Measurements from ENCODE around the gene FSTL1. TPM values are rescaled to one million over a fixed set of nuclear protein-coding genes. Genes with fewer than 3 reads are reported as not detected.

Gene FSTL1
- total and polyA plus RNA-seq, 2 experiments from 2014 or later = 50.8 to 258 TPM

DNA sequence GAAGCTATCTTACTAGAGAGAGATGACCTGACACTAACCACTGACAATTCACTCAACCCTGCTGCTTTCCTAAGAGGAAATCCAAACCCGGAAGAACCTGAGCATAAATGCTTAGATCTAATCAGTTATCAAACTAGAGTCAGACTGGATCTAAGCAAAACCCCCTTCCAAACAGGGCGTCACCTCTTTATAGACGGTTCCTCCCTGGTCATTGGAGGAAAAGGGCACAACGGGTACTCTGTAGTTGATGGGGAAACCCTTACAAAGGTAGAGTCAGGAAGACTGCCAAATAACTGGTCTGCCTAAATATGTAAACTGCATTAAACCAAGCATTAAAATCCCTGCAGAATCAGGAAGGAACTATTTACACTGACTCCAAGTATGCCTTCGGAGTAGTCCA is 41.3 kb upstream of the FSTL1 start:
- Histone ChIP-seq H2AFZ (peak overlapping the region; percentile 63; the same call in 1 of the 2 replicates), H4K20me1 (replicated peaks; ENCODE audit: insufficient read depth) (no peaks in the 10 kb centered on the region), H3K4me1 (ENCODE audit: insufficient read depth) (no peaks in the 10 kb centered on the region), H3K79me2 (replicated peaks; ENCODE audit: insufficient read depth) (no peaks in the 10 kb centered on the region), H3K4me3 (no peak overlapping the region), H3K4me2 (no peak overlapping the region), H3K27me3 (ENCODE audit: insufficient read depth) (no peaks in the 10 kb centered on the region), H3K27ac (ENCODE audit: low read depth) (no peak overlapping the region), H3F3A (replicated peaks; ENCODE audit: low read depth) (no peaks in the 10 kb centered on the region), H3K9me2 (ENCODE audit: insufficient read depth) (peaks cover 26% of the 10 kb centered on the region), H3K36me3 (ENCODE audit: insufficient read depth) (no peaks in the 10 kb centered on the region)
- H3K27ac Mint-ChIP-seq = no peak overlapping the region
- no peak for TF ChIP-seq JUNB (IDR thresholded peaks at IDR 0.05; ENCODE audit: unreplicated experiment)
- peaks cover 27% of the 10 kb centered on the region for H3K36me3 Mint-ChIP-seq (ENCODE audit: low read depth)
- H3K4me3 Mint-ChIP-seq = no peak overlapping the region
- H3K4me1 Mint-ChIP-seq = no peaks in the 10 kb centered on the region; the same call in 2 of the 3 replicates
- no peak for ATAC-seq
- DNase-seq (ENCODE audit: low spot score) = no peak
- H3K9me3 Mint-ChIP-seq = peaks cover 33% of the 10 kb centered on the region
- H3K27me3 Mint-ChIP-seq (ENCODE audit: insufficient read depth, low read depth, poor library complexity) = no peaks in the 10 kb centered on the region

DNA sequence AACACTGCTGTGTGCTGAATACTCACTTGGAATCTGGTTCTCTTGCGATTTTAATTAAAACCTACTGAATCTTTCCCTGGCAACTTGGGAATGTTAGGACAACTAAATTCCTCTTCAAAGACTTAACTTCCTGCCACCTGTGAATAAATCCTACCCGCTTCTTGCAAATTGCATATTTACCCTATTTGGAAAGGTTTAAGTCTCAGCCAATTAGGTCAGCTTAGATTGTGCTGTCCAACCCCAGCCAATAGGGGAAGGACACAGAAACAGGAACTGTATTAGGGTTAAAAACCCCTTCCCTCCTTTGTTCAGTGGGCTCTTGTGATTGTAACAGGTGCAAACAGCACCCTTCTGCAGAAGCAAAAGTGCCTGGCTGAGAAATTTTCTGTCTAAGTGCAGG is 38.6 kb upstream of the FSTL1 start:
- no peak overlapping the region for H3K4me2 ChIP-seq
- Mint-ChIP-seq H3K9me3 (peaks cover 11% of the 10 kb centered on the region), H3K36me3 (ENCODE audit: low read depth) (peaks cover 9% of the 10 kb centered on the region), H3K4me3 (no peak overlapping the region), H3K4me1 (no peaks in the 10 kb centered on the region), H3K27ac (no peak overlapping the region), H3K27me3 (ENCODE audit: insufficient read depth, low read depth, poor library complexity) (no peaks in the 10 kb centered on the region)
- no peaks in the 10 kb centered on the region for H3F3A ChIP-seq (replicated peaks; ENCODE audit: low read depth)
- H2AFZ ChIP-seq = no peak overlapping the region
- no peak for DNase-seq (ENCODE audit: low spot score)
- no peaks in the 10 kb centered on the region for H4K20me1 ChIP-seq (replicated peaks; ENCODE audit: insufficient read depth)
- no peak overlapping the region for H3K4me3 ChIP-seq
- no peak for TF ChIP-seq EZH2 (IDR thresholded peaks at IDR 0.05; ENCODE audit: low read depth, unreplicated experiment)
- TF ChIP-seq, protein P1, sequence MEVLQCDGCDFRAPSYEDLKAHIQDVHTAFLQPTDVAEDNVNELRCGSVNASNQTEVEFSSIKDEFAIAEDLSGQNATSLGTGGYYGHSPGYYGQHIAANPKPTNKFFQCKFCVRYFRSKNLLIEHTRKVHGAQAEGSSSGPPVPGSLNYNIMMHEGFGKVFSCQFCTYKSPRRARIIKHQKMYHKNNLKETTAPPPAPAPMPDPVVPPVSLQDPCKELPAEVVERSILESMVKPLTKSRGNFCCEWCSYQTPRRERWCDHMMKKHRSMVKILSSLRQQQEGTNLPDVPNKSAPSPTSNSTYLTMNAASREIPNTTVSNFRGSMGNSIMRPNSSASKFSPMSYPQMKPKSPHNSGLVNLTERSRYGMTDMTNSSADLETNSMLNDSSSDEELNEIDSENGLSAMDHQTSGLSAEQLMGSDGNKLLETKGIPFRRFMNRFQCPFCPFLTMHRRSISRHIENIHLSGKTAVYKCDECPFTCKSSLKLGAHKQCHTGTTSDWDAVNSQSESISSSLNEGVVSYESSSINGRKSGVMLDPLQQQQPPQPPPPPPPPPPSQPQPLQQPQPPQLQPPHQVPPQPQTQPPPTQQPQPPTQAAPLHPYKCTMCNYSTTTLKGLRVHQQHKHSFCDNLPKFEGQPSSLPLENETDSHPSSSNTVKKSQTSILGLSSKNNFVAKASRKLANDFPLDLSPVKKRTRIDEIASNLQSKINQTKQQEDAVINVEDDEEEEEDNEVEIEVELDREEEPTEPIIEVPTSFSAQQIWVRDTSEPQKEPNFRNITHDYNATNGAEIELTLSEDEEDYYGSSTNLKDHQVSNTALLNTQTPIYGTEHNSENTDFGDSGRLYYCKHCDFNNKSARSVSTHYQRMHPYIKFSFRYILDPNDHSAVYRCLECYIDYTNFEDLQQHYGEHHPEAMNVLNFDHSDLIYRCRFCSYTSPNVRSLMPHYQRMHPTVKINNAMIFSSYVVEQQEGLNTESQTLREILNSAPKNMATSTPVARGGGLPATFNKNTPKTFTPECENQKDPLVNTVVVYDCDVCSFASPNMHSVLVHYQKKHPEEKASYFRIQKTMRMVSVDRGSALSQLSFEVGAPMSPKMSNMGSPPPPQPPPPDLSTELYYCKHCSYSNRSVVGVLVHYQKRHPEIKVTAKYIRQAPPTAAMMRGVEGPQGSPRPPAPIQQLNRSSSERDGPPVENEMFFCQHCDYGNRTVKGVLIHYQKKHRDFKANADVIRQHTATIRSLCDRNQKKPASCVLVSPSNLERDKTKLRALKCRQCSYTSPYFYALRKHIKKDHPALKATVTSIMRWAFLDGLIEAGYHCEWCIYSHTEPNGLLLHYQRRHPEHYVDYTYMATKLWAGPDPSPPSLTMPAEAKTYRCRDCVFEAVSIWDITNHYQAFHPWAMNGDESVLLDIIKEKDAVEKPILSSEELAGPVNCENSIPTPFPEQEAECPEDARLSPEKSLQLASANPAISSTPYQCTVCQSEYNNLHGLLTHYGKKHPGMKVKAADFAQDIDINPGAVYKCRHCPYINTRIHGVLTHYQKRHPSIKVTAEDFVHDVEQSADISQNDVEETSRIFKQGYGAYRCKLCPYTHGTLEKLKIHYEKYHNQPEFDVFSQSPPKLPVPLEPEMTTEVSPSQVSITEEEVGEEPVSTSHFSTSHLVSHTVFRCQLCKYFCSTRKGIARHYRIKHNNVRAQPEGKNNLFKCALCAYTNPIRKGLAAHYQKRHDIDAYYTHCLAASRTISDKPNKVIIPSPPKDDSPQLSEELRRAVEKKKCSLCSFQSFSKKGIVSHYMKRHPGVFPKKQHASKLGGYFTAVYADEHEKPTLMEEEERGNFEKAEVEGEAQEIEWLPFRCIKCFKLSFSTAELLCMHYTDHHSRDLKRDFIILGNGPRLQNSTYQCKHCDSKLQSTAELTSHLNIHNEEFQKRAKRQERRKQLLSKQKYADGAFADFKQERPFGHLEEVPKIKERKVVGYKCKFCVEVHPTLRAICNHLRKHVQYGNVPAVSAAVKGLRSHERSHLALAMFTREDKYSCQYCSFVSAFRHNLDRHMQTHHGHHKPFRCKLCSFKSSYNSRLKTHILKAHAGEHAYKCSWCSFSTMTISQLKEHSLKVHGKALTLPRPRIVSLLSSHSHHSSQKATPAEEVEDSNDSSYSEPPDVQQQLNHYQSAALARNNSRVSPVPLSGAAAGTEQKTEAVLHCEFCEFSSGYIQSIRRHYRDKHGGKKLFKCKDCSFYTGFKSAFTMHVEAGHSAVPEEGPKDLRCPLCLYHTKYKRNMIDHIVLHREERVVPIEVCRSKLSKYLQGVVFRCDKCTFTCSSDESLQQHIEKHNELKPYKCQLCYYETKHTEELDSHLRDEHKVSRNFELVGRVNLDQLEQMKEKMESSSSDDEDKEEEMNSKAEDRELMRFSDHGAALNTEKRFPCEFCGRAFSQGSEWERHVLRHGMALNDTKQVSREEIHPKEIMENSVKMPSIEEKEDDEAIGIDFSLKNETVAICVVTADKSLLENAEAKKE (CRISPR knock-in tag; IDR thresholded peaks at IDR 0.05) = no peak
- no peak overlapping the region for H3K27ac ChIP-seq (ENCODE audit: low read depth)
- H3K27me3 ChIP-seq (ENCODE audit: insufficient read depth) = no peaks in the 10 kb centered on the region
- no peaks in the 10 kb centered on the region for H3K36me3 ChIP-seq (ENCODE audit: insufficient read depth)
- no peaks in the 10 kb centered on the region for H3K4me1 ChIP-seq (ENCODE audit: insufficient read depth)
- no peaks in the 10 kb centered on the region for H3K79me2 ChIP-seq (replicated peaks; ENCODE audit: insufficient read depth)
- ATAC-seq = no peak
- H3K9me2 ChIP-seq (ENCODE audit: insufficient read depth) = peaks cover 26% of the 10 kb centered on the region

Data from GM23338 (cell line).